Activated CD4-positive, alpha-beta T cell treated with anti-CD3 and anti-CD28 coated beads for 36 hours (primary cell): ENCODE measurements around the gene C1orf232. TPM values are rescaled to one million over a fixed set of nuclear protein-coding genes. Genes with fewer than 3 reads are reported as not detected.

Experiments
- ATAC-seq: fragments of 200-7000 bp; cut with Tn5 transposase; one replicate; pipeline ENCODE4 v1.10.0; 2021; ENCODE audit warnings: mild to moderate bottlenecking, moderate library complexity
- CTCF ChIA-PET: fragments of 350-600 bp; sonication (Branson Sonifier 250); formaldehyde crosslinking; loops from one replicate; lab custom pipeline; 2021; ENCODE audit warnings: antibody characterized with exemption; lab: Charles Lee
- POLR2A ChIA-PET: fragments of 350-600 bp; sonication (Branson Sonifier 250); formaldehyde crosslinking; loops from one replicate; lab custom pipeline; 2021; ENCODE audit warnings: antibody characterized with exemption, inconsistent platforms; lab: Charles Lee
- DNase-seq: peaks from one replicate; pipeline ENCODE4 v3.0.0-alpha.2; 2020
- H3K27ac Mint-ChIP-seq: one replicate; pipeline ENCODE4 v1.8.0; 2021; ENCODE audit warnings: mixed read lengths
- H3K27me3 Mint-ChIP-seq: one replicate; pipeline ENCODE4 v1.8.0; 2021; ENCODE audit warnings: mixed read lengths
- H3K36me3 Mint-ChIP-seq: one replicate; pipeline ENCODE4 v1.8.0; 2021; ENCODE audit warnings: low read depth, mixed read lengths
- H3K4me1 Mint-ChIP-seq: one replicate; pipeline ENCODE4 v1.8.0; 2021; ENCODE audit warnings: mixed read lengths
- H3K4me3 Mint-ChIP-seq: one replicate; pipeline ENCODE4 v1.8.0; 2021; ENCODE audit warnings: mild to moderate bottlenecking, moderate library complexity, mixed read lengths
- H3K9me3 Mint-ChIP-seq: one replicate; pipeline ENCODE4 v1.8.0; 2021; ENCODE audit warnings: low read depth, mixed read lengths
- intact Hi-C, 2 experiments: fragments of 100-400 bp; cut with DNase I in 1 of 2; cut with micrococcal nuclease in 1 of 2; formaldehyde crosslinking; loops; one replicate each; pipeline versions ENCODE4 v1.14.2 to v1.15.1; 2022 to 2024; cut with DNase I, micrococcal nuclease
- total RNA-seq, 2 experiments: library from RNA; stranded (reverse); gene quantifications; one replicate each; pipeline ENCODE4 v1.2.3, GENCODE V29; 2021

Gene C1orf232
- total RNA-seq, 2 experiments from 2014 or later, result not detected

DNA sequence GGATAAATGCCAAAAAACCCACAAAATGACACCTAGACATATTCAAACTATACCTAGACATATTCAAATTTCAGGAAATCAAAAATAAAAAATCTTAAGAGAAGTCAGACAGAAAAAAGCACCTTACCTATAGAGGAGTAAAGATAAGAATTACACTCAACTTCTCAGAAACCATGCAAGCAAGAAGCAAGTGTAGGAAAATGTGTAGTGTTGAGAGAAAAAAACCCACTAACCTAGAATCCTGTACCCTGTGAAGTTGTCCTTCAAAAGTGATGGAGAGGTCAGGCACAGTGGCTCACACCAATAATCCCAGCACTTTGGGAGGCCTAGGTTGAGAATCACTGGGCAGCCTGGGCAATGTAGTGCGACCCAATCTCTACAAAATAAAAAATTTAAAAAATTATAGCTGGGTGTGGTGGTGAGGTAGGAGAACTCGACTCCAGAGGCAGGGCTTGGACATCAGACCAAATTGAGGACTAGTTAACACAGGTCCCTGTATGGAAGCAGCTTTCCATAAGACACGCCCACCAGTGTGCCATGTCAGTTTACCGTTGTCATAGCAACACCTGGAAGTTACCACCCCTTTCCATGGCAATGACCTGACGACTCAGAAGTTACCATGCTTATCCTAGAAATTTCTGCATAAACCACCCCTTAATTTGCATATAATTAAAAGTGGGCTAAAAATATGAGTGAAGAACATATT lies 36.5 kb downstream of the C1orf232 start:
- DNase-seq, result no peak
- peak; percentile 44 for ATAC-seq
- Mint-ChIP-seq H3K9me3 (no peaks in the 10 kb centered on the region), H3K27me3 (no peaks in the 10 kb centered on the region), H3K4me3 (no peak overlapping the region), H3K4me1 (peaks cover 15% of the 10 kb centered on the region), H3K36me3 (no peaks in the 10 kb centered on the region), H3K27ac (no peak overlapping the region)
- CTCF ChIA-PET, result interaction anchor here (1.2 to 2.2 kb wide), 2 partner anchors 10 to 13 kb away, joined by 3 to 9 read pairs; no protein-coding TSS in a partner anchor
- POLR2A ChIA-PET, result no interaction called here
- intact Hi-C loops, result no loop called here

- no peaks in the 10 kb centered on the region for H3K27me3 Mint-ChIP-seq
- CTCF ChIA-PET, result interaction anchor here (11.1 kb wide), 1 partner anchor 13 kb away, joined by 134 read pairs; no protein-coding TSS in a partner anchor
- no peaks in the 10 kb centered on the region for H3K36me3 Mint-ChIP-seq
- H3K27ac Mint-ChIP-seq, result no peak overlapping the region
- POLR2A ChIA-PET, result no interaction called here
- H3K9me3 Mint-ChIP-seq, result no peaks in the 10 kb centered on the region
- ATAC-seq (no peak), DNase-seq (no peak)
- H3K4me1 Mint-ChIP-seq, result peaks cover 30% of the 10 kb centered on the region
- H3K4me3 Mint-ChIP-seq, result no peak overlapping the region
- intact Hi-C loops, result no loop called here
Observed at GRCh38 chr1:26130695-26131094, 38.1 kb downstream of the C1orf232 start.

DNA sequence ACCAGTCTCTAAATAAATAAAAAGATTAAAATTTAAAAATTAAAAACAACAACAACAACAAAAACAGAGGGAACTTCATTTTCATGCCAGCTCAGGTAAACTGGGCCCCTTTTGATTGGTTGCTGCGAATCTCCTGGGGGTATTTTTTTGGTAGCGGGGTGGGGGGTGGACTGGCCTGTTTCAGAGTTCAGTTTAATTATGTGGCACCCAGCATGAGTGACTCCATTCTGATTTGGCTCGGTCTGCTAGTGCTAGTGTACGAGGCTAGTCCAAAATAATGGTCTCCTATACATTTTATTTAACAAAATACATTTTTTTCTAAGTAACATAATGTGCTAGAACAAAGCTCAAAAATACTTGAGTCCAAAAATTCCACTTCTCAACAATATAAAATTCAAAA lies 39.0 kb downstream of the C1orf232 start:
- Mint-ChIP-seq H3K4me1 (peaks cover 37% of the 10 kb centered on the region), H3K27ac (no peak overlapping the region), H3K9me3 (no peaks in the 10 kb centered on the region), H3K27me3 (no peaks in the 10 kb centered on the region), H3K36me3 (no peaks in the 10 kb centered on the region), H3K4me3 (no peak overlapping the region)
- ChIA-PET POLR2A (no interaction called here), CTCF (interaction anchor here (0.6 to 11.1 kb wide), 7 partner anchors 8 to 1984 kb away, joined by 3 to 134 read pairs (median 3); no protein-coding TSS in a partner anchor)
- intact Hi-C loops, result loop anchor here in 1 of 2 experiments (5.0 kb wide), 1 partner anchor 697 kb away; the partner anchor contains the start of gene MACO1
- no peak for DNase-seq
- no peak for ATAC-seq

- ChIA-PET CTCF (interaction anchor here (0.6 to 11.1 kb wide), 10 partner anchors 9 to 194 kb away, joined by 3 to 134 read pairs (median 4); no protein-coding TSS in a partner anchor), POLR2A (interaction anchor here (0.8 kb wide), 1 partner anchor 59 kb away, joined by 3 read pairs; no protein-coding TSS in a partner anchor)
- no peaks in the 10 kb centered on the region for H3K9me3 Mint-ChIP-seq
- DNase-seq (peak; percentile 29), ATAC-seq (peak; percentile 25)
- peak overlapping the region; percentile 79 for H3K27ac Mint-ChIP-seq
- intact Hi-C loops, result loop anchor here in 1 of 2 experiments (5.0 kb wide), 1 partner anchor 695 kb away; the partner anchor contains the start of gene MACO1
- peaks cover 4% of the 10 kb centered on the region for H3K36me3 Mint-ChIP-seq
- H3K27me3 Mint-ChIP-seq, result no peaks in the 10 kb centered on the region
- H3K4me1 Mint-ChIP-seq, result peaks cover 52% of the 10 kb centered on the region
- H3K4me3 Mint-ChIP-seq, result peak overlapping the region; percentile 58
Observed at GRCh38 chr1:26127235-26128163, 41.3 kb downstream of the C1orf232 start.

DNA sequence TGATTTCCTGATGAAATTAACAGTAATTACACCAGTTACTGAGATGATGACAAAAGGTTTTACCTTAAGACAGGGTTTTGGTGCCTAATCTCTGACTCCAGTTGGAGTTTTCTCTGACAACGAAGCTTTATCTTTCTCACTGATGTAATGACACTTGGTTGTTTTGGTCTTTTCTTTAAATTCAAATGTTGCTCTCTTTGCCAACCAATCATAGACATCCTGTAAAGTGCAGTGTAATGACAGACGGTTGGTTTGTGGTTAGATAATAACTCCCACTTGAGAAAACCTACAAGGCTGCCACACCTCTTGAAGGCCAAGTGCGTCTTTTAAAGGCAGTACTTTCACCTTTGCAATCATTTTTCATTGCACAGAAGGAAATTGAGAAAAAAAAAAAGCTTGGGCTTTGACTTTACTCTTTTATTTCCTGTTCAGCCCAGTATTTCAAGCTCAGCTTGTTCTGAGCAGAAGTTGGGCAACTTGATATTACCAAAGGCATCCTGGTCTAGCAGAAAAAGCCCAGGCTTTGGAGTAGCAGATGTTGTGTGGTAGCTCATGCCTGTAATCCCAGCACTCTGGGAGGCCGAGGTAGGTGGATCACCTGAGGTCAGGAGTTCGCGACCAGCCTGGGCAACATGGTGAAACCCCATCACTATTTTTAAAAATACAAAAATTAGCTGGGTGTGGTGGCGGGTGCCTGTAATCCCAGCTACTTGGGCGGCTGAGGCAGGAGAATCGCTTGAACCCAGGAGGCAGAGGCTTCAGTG lies 42.3 kb downstream of the C1orf232 start:
- no peaks in the 10 kb centered on the region for H3K9me3 Mint-ChIP-seq
- H3K27me3 Mint-ChIP-seq, result no peaks in the 10 kb centered on the region
- DNase-seq (peak; percentile 52), ATAC-seq (peak; percentile 88)
- peak overlapping the region; percentile 86 for H3K27ac Mint-ChIP-seq
- ChIA-PET CTCF (interaction anchor here (0.6 to 11.1 kb wide), 15 partner anchors 8 to 231 kb away, joined by 3 to 134 read pairs (median 4); no protein-coding TSS in a partner anchor), POLR2A (interaction anchor here (0.6 to 1.0 kb wide), 8 partner anchors 12 to 1643 kb away, joined by 3 to 6 read pairs (median 3); partner anchors contain the start of gene GPATCH3)
- H3K4me1 Mint-ChIP-seq, result peaks cover 51% of the 10 kb centered on the region
- intact Hi-C loops, result loop anchor here (1.0 to 5.0 kb wide), 4 partner anchors 14 to 694 kb away; partner anchors contain the start of genes MACO1 (in 1 of the 2) and PDIK1L (in 1 of the 2)
- H3K36me3 Mint-ChIP-seq, result peaks cover 10% of the 10 kb centered on the region
- peak overlapping the region; percentile 58 for H3K4me3 Mint-ChIP-seq

DNA sequence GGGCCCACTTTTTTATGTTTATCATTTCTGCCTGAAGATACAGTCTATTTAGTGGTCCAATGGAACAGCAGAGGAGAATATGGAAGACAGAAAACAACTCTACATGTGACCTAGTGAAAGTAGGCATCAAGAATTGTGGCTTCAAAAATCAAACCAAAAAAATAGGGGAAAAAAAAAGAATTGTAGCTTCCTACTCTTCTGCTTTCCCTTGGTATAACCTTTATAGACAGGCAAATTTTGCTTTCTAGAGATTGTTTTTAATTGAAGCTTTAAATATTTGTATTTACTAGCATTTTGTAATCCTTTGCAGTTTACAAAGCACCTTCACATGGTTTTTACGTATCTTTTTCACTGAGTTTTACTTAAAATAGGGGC lies 42.8 kb downstream of the C1orf232 start:
- intact Hi-C loops, result loop anchor here (1.0 to 5.0 kb wide), 4 partner anchors 14 to 694 kb away; partner anchors contain the start of genes MACO1 (in 1 of the 2) and PDIK1L (in 1 of the 2)
- H3K4me3 Mint-ChIP-seq, result peak overlapping the region; percentile 58
- H3K27ac Mint-ChIP-seq, result peak overlapping the region; percentile 86
- ChIA-PET POLR2A (interaction anchor here (0.6 to 1.0 kb wide), 7 partner anchors 13 to 1642 kb away, joined by 3 to 6 read pairs (median 3); partner anchors contain the start of gene GPATCH3), CTCF (interaction anchor here (0.9 to 11.1 kb wide), 10 partner anchors 13 to 230 kb away, joined by 3 to 134 read pairs (median 4); no protein-coding TSS in a partner anchor)
- peaks cover 51% of the 10 kb centered on the region for H3K4me1 Mint-ChIP-seq
- H3K9me3 Mint-ChIP-seq, result no peaks in the 10 kb centered on the region
- no peak for DNase-seq
- H3K27me3 Mint-ChIP-seq, result no peaks in the 10 kb centered on the region
- H3K36me3 Mint-ChIP-seq, result peaks cover 10% of the 10 kb centered on the region
- no peak for ATAC-seq

DNA sequence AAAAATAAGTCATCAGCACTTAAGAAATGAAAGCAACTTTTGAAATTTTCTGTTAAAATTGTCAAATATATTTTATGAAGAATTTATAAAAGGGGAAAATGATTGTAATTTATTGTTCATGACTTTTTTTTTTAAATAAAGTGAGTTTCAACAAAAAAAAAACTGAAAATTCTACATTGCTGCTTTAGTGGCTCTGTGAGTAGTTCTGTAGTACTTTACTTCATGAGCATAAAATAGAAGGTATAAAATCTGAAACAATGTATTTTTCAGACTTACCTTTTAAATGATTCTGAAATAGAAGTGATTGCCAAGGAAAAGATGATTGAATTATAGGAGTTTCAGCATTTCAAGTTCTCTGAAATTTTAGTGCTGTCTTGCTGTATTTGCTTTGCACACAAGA lies 43.4 kb downstream of the C1orf232 start:
- POLR2A ChIA-PET, result no interaction called here

GRCh38 chr1:26124418-26125331 lies 44.1 kb downstream of the C1orf232 start:
- Mint-ChIP-seq H3K27ac (no peak overlapping the region), H3K27me3 (no peaks in the 10 kb centered on the region), H3K9me3 (no peaks in the 10 kb centered on the region), H3K36me3 (peaks cover 14% of the 10 kb centered on the region), H3K4me3 (no peak overlapping the region), H3K4me1 (peaks cover 58% of the 10 kb centered on the region)
- ChIA-PET POLR2A (no interaction called here), CTCF (interaction anchor here (0.6 to 11.1 kb wide), 7 partner anchors 12 to 1601 kb away, joined by 3 to 134 read pairs (median 4); partner anchors contain the start of gene ZNF593)
- intact Hi-C loops, result loop anchor here in 1 of 2 experiments (5.0 kb wide), 1 partner anchor 692 kb away; the partner anchor contains the start of gene MACO1
- no peak for ATAC-seq
- DNase-seq, result no peak

More for the DNA sequence above, 43.4 kb downstream of the C1orf232 start:
- peak overlapping the region; percentile 86 for H3K27ac Mint-ChIP-seq
- intact Hi-C loops, result loop anchor here in 1 of 2 experiments (5.0 kb wide), 1 partner anchor 693 kb away; the partner anchor contains the start of gene MACO1
- no peaks in the 10 kb centered on the region for H3K27me3 Mint-ChIP-seq
- H3K4me3 Mint-ChIP-seq, result no peak overlapping the region
- ATAC-seq (no peak), DNase-seq (no peak)
- peaks cover 51% of the 10 kb centered on the region for H3K4me1 Mint-ChIP-seq
- H3K36me3 Mint-ChIP-seq, result peaks cover 10% of the 10 kb centered on the region
- no peaks in the 10 kb centered on the region for H3K9me3 Mint-ChIP-seq
- CTCF ChIA-PET, result interaction anchor here (0.6 to 11.1 kb wide), 9 partner anchors 14 to 230 kb away, joined by 3 to 134 read pairs (median 4); partner anchors contain the start of gene ZNF593
